ENCODE measurements around the gene CCL8.

CCL8 gene

GRCh38 chr17:34368196-34368945 is 49.1 kb downstream of the CCL8 start:
- DNase-seq, result no peak

GRCh38 chr17:34368946-34369500 is 49.8 kb downstream of the CCL8 start:
- no peak for DNase-seq

GRCh38 chr17:34369571-34369970 is 50.3 kb downstream of the CCL8 start:
- no peak for DNase-seq

GRCh38 chr17:34370376-34370996 is 51.3 kb downstream of the CCL8 start:
- DNase-seq, result no peak

GRCh38 chr17:34370997-34371395 is 51.8 kb downstream of the CCL8 start:
- DNase-seq, result no peak

Measured in NCI-H2081 (cell line).